Measurements from ENCODE around the gene PFN3.

DNA sequence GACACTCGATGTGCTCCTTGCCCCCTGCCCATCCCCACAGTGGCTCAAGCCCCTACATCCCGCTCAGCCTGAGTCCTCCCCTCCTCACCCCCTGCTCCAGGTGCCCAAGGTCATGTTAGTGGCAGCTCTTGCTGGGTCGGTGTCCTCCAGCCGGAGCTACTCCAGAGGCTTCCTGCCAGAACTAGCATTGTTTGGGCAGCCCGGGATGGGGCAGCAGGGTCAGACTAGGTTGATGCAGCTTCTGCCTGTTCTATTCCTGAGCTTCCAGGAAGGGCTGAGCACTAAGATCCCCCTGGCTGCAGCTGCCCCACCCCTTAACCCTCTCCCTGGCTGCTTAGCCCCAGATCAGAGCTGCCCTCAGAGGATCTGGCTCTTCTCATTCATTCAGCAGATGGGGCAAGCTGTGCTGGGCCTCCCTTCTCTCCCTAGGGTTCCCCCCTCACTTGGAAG, 42.1 kb downstream of the PFN3 start:
- TF ChIP-seq SNAI2 (CRISPR knock-in tag; IDR thresholded peaks at IDR 0.05) (no peak), TOX (CRISPR knock-in tag; IDR thresholded peaks at IDR 0.05; ENCODE audit: borderline replicate concordance) (no peak), RARB (CRISPR knock-in tag; IDR thresholded peaks at IDR 0.05) (no peak), TCF4 (CRISPR knock-in tag; IDR thresholded peaks at IDR 0.05; ENCODE audit: borderline replicate concordance) (no peak), OSR1 (CRISPR knock-in tag; IDR thresholded peaks at IDR 0.05) (no peak), ZFP30 (CRISPR knock-in tag; IDR thresholded peaks at IDR 0.05) (no peak), BACH2 (CRISPR knock-in tag; IDR thresholded peaks at IDR 0.05; ENCODE audit: borderline replicate concordance) (no peak), CREB5 (CRISPR knock-in tag; IDR thresholded peaks at IDR 0.05; ENCODE audit: low read depth) (no peak), ZNF8 (CRISPR knock-in tag; IDR thresholded peaks at IDR 0.05) (no peak), ZC3H10 (CRISPR knock-in tag; IDR thresholded peaks at IDR 0.05) (no peak)
- TF ChIP-seq, protein P1, sequence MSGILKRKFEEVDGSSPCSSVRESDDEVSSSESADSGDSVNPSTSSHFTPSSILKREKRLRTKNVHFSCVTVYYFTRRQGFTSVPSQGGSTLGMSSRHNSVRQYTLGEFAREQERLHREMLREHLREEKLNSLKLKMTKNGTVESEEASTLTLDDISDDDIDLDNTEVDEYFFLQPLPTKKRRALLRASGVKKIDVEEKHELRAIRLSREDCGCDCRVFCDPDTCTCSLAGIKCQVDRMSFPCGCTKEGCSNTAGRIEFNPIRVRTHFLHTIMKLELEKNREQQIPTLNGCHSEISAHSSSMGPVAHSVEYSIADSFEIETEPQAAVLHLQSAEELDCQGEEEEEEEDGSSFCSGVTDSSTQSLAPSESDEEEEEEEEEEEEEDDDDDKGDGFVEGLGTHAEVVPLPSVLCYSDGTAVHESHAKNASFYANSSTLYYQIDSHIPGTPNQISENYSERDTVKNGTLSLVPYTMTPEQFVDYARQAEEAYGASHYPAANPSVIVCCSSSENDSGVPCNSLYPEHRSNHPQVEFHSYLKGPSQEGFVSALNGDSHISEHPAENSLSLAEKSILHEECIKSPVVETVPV (CRISPR knock-in tag; IDR thresholded peaks at IDR 0.05) = no peak
- TF ChIP-seq, protein P2, sequence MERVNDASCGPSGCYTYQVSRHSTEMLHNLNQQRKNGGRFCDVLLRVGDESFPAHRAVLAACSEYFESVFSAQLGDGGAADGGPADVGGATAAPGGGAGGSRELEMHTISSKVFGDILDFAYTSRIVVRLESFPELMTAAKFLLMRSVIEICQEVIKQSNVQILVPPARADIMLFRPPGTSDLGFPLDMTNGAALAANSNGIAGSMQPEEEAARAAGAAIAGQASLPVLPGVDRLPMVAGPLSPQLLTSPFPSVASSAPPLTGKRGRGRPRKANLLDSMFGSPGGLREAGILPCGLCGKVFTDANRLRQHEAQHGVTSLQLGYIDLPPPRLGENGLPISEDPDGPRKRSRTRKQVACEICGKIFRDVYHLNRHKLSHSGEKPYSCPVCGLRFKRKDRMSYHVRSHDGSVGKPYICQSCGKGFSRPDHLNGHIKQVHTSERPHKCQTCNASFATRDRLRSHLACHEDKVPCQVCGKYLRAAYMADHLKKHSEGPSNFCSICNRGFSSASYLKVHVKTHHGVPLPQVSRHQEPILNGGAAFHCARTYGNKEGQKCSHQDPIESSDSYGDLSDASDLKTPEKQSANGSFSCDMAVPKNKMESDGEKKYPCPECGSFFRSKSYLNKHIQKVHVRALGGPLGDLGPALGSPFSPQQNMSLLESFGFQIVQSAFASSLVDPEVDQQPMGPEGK (CRISPR knock-in tag; IDR thresholded peaks at IDR 0.05; ENCODE audit: borderline replicate concordance) = no peak

All from SK-N-SH treated with all-trans-retinoic acid at 6 μM for 48 hours (cell line).